CD4-positive, alpha-beta T cell treated with Interleukin-6 for 4 hours (primary cell): ENCODE results near the gene HNRNPF.

Source experiments
- DNase-seq: peaks from one replicate; pipeline ENCODE4 v3.0.0-alpha.2; 2020; ENCODE audit warnings: mixed read lengths

The HNRNPF gene

DNA sequence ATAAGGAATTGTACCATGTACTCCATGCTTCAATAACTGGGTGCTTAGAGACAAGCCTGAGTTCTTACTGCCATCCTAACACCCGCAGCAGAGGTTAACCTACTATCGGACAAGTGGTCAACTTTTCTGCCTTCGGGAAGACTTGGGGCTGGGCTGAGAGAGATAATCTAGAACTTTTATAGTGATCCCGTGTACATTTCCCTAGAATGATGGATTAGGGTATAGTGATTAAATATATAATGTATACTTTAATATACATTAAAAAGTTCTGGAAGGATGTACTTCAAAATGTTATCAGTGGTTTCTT, 12.2 kb upstream of the HNRNPF start:
- no peak for DNase-seq

DNA sequence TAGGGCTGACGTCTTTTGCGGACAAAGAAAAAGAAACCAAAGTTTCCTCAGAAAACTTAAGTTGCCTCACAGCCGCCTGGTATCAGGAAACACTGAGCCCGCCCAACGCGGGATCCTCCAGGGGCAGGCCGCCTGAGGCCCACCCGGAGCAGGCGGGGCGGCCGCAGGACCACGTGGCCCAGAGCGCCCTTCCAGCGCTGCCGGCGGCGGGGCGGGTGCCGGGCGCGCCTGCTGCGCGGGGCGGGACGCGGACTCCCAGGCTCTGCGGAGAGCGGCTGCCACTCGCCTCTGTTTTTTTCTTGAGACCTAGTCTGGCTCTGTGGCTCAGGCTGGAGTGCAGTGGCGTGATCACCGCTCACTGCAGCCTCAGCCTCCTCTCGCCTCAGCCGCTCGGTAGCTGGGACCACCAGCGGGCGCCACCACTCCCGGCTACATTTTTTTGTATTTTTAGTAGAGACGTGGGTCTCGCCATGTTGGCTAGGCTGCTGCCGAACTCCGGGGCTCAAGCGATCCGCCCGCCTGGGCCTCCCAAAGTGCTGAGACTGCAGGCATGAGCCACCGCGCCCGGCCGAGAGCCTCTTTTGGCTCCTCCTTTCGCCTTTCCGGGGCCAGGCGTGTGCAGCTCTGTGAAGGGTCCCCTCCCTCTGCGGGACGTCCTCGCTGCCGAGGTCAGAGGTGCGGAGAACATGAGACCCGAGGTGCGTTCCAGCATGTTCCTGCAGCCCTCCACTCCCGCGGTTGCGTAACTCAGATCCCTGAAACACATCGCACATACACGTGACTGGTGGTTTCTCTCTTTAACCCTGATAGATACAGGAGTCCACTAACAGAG, 11.6 kb upstream of the HNRNPF start:
- DNase-seq, result peak; percentile 82

DNA sequence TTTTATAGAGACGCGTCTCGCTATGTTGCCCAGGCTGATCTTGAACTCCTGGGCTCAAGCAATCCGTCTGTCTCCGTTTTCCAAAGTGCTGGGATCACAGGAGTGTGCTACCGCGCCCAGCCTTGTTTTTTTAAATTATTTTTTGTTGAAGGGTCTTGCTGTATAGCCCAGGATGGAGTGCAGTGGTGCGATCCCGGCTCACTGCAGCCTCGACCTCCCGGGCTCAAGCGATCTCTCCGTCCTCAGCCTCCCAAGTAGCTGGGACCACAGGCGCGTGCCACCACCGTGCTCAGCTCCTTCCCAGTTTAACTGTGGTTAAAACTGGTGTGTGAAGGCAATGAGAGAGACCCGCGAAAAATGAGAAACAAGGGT, 11.0 kb upstream of the HNRNPF start:
- no peak for DNase-seq

DNA sequence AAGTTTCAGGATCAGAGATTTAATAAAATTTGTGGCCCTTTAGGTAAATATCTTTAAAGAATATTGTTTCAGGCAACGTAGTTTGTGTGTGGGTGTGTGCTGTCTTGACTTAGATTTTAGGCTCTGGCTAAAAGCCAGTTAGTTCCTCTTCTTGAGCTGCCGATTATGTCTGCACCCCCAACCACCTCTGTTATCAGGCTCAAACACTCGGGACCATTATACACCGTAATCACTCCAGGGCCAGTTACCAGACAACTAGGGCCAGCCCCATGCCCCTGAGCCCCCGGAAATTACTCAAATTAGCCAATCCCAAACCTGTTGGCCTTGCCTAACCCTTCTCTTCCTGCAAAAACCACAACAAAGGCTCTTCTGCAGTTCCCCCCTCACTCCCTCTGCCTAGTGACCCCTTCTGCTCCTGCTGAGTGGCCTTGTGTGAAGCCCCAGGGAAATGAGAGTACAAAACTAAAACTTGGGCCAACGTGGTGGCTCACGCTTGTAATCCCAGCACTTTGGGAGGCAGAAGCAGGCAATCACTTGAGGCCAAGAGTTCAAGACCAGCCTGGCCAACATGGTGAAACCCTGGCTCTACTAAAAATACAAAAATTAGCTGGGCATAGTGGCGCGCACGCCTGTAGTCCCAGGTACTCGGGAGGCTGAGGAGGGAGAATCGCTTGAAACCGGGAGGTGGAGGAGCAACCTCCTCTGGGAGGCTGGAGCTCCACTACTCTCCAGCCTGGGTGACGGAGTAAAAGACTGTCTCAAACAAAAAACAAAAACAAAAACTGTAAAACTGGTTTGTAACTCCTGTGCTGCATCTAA, 9.2 kb upstream of the HNRNPF start:
- DNase-seq, result peak; percentile 43

DNA sequence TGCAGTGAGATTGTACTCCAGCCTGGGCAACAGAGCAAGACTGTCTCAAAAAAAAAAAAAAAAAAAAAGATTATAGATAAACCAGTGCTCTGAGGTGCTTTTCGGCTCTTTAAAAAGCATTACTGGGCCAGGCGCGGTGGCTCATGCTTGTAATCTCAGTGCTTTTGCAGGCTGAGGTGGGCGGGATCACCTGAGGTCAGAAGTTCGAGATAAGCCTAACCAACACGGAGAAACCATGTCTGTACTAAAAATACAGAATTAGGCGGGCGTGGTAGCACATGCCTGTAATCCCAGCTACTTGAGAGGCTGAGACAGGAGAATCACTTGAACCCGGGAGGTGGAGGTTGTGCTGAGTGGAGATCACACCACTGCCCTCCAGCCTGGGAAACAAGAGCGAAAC, 6.6 kb upstream of the HNRNPF start:
- DNase-seq, result no peak

DNA sequence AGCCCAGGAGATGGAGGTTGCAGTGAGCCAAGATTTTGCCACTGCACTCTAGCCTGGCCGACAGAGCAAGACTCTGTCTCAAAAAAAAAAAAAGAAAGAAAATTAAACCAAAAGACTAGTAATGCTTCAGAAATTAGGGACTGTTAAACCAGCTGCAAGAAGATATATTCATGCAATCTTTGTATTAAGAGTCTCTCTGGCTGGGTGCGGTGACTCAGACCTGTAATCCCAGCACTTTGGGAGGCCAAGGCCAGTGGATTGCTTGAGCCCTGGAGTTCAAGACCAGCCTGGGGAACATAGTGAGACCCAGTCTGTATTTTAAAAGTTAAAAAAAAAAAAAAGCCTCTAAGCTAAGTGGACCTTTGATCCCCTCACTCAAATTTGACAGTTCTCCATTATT, 2.5 kb upstream of the HNRNPF start:
- DNase-seq, result no peak

DNA sequence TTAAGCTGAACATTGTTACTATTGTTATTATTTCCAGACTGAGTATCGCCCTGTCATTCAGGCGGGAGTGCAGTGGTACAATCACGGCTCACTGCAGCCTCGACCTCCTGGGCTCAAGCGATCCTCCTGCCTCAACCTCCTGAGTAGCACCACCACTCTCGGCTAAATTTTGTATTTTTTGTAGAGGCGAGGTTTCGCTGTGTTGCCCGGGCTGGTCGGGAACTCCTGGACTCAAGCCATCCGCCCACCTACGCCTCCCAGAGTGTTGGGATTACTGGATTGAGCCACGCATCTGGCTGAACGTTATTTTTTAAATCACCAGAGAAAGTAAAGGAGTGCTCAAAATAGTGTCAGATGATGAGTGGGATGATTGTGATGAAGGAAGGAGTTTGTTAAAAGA, 1.4 kb upstream of the HNRNPF start:
- DNase-seq, result no peak

DNA sequence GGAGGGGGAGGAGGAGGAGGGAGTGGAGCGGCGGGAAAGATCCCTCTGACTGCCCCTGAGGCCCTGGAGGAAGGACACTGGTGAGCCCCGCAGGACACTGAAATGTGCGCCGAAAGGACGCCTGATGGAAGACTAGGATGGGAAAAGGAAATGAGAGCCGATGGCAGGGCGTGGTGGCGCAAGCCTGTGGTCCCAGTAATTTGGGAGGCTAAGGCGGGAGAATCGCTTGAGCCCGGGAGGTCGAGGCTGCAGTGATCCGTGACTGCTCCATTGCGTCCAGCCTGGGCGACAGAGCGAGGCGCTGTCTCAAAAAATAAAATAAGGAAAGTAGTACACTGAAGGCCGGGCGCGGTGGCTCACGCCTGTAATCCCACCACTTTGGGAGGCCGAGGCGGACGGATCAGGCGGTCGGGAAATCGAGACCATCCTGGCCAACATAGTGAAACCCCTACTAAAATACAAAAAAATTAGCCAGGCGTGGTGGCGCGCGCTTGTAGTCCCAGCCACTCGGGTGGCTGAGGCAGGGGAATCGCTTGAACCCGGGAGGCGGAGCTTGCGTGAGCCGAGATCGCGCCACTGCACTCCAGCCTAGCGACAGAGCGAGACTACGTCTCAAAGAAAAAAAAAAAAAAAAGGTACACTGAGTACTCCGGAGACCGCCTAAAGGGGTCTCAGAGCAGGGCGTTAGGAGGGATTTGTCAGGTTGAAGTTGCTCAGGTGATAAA, 561 bp upstream of the HNRNPF start:
- peak; percentile 71 for DNase-seq

DNA sequence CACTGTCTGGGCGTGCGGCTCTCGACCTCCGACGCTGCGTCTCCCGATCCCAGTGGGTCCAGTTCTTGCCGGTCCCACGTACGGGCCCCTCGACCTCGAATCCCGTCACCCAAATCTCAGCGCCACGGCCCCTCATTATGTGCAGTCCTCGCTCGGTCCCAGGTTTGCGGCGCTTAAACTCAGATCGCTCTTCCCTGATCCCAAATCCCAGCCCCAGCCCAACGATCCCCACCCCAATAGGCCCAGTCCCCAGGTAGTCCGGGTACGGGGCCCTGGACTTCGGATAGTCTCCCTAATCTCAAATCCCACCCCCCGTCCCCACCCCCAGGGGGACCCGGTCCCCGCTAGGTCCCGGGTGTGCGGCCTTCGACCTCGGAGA, 666 bp downstream of the HNRNPF start:
- DNase-seq, result no peak

DNA sequence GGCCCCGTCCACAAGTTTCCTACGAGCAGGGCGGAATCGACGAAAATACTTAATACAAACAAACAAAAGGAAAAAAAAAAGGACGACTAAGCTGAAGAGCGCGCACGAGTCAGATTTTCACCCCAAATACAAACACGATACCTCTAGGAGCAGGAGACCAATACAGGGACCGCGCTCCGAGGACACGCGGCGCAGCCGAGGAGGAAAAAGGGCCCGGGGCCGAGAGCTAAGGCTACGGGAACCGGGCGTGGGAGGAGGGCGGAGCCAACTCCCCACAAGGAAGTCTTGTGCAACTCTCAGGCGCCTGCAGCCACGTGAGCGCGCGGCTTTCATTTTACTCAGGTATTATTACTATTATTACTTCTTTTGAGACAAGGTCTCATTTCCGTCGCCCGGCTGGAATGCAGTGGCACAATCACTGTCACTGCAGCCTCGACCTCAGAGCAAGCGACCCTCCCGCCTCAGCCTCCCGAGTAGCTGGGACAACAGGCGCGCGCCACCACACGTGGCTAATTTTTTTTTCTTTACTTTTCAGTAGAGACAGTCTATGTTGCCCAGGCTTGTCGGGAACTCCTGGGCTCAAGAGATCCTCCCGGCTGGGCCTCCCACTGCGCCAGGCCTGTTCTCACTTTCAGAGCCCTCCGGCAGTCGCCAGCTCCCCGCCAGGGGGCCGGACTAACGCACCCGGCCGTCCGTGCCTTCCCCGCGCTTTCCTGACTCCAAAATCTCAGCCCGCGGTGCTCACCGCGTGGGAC, 1.2 kb downstream of the HNRNPF start:
- DNase-seq, result peak; percentile 89

DNA sequence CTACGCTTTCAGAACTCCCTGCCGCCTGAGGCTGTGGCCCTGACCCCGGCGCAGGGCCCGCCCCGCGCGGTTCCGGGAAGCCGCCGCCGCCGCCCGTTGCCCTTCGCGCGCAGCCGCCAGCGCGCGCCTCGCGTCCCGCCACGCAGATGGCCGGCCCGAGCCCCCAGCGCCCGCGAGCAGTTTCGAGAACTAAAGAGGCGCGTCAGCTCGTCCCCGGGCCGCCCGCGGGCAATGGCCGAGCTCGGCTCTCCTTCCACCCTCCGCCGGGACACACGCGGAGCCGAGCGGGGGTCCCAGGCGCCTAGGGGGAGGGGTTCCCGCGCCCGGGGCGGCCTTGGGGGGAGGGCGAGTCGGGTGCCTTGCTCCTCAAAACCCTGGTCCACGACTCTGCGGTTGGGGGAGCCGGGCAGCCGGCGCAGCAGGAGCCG, 1.8 kb downstream of the HNRNPF start:
- DNase-seq, result peak; percentile 57

DNA sequence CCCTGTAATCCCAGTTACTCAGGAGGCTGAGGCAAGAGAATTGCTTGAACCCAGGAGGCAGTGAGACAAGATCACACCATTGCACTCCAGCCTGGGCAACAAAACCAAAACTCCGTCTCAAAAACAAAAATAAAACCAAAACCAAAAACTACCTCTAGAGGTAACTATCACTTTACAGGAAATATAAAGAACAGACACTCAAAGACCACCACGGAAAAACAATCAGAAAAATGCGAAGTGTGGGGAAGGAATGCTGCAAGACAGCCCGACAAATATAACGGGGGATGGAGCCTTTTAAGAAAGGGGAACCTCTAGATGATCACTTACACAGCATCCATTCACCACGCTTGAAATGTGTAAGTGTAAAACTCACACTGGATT, 4.3 kb downstream of the HNRNPF start:
- no peak for DNase-seq

DNA sequence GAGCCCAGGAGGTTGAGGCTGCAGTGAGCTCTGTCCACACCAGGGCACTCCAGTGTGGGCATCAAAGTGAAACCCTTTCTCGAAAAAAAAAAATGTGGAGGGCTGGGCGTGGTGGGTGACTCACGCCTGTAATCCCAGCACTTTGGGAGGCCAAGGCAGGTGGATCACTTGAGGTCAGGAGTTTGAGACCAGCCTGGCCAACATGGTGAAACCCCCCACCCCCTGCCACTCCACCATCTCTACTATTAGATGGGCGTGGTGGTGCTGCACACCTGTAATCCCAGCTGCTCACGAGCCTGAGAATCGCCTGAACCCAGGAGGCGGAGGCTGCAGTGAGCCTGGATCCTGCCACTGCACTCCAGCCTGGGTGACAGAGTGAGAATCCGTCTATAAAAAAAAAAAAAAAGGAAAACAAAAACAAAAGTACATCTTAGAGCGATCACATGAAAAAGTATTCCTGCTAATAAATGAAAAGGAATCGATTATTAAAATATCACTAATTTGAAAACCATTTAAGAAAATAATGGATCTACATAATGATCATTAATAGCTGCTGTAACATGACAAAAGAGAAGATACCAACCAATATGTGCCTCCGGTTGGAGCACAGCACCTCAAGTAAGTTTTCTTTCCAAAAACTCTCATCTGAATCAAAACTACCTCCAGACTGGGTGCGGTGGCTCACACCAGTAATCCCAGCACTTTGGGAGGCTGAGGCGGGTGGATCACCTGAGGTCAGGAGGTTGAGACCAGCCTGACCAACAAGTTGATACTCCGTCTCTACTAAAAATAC, 4.9 kb downstream of the HNRNPF start:
- no peak for DNase-seq

DNA sequence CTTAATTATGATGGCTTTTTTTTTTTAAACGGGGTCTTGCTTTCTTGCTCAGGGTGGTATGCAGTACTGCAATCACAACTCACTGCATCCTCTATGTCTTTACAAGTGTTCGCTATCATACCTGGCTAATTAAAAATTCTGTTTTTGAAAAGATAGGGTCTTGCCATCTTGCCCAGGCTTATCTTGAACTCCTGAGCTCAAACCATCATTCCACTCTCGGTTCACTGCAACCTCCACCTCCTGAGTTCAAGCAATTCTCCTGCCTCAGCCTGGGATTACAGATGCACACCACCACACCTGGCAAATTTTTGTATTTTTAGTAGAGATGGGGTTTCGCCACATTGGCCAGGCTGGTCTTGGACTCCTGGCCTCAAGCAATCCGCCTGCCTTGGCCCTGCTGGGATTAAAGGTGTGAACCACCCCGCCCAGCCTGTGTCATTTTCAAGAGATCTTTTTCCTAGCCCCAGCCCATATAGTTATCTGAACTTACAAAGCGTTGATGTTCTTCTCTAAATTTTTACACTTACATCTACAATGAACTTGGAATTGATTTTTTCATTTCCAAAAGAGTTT, 6.0 kb downstream of the HNRNPF start:
- DNase-seq, result no peak

DNA sequence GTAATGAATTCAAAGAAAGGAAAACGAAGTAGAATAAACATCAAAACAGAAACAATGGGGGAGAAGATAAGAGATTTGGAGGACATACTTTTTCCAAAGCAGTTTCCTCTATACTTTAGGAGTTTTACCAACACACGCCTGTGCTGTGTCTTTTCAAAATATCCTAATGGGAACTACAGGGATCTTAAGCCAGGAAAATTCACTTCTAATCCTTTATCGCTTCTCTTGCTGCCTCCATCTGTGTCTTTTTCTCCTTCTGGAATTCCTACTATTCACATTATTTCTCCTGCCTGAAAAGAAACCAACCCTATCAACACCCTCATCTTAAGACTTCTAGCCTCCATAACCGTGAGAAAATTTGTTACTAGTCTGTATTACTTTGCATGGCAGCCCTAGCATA, 6.8 kb downstream of the HNRNPF start:
- no peak for DNase-seq

DNA sequence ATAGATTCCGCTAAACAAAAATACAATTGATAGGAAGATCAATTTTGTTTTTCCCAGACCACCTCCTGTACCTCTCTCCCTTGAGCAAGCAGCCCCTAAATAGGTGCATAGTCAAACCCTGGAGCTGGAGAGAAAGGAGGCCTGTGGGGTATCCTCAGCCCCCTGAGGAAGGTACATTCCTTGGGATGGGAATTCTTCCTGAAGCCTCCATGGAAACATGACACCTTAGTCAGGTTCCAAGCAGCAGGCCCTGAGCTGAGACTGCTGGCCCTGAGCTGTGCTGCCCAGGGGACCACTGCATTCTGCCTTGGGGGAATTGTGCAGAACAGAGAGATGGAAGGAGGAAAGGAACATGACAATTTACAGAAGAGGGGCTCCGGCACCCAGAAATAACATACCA, 7.4 kb downstream of the HNRNPF start:
- no peak for DNase-seq

DNA sequence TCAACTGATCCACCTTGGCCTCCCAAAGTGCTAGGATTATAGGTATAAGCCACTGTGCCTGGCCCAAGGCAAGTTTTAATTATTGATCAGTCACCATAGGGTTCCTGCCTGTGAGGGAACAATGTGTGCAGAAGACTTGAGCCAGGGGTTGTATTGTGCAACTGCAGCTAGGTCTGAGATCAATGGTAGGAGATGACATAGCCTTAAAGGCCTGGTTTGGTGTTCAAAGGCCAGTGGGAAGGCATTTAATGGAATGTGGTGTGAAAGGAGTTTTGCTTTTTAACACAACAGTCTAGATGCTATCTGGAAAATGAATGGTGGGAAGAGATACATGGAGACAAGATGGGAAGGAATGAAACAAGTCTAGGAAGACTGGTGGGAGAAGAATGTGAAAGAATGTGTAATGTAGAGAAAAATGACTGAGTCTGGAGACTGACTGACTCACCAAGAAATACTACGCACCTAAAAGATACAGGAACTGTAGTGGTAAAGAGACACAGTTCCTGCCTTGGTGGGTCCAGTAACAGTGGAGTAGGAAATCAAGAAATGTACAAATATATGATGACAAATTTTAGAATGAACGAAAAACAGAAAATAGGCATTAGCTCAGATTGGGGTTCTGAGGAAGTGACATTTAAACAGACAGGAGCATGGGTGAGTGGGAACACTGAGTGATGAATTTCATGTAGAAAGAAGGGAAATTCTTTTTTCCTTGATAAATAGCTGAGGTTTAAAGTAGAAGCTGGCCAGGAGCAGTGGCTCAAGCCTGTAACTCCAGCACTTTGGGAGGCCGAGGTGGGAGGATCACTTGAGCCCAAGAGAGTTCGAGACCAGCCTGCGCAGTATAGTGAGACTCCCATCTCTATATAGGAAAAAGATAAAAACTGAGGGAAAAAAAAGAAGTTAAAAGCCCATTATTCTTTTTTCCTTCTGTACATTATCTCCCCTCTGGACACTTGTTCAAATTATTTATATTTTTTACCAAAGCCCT, 9.4 kb downstream of the HNRNPF start:
- DNase-seq, result no peak

DNA sequence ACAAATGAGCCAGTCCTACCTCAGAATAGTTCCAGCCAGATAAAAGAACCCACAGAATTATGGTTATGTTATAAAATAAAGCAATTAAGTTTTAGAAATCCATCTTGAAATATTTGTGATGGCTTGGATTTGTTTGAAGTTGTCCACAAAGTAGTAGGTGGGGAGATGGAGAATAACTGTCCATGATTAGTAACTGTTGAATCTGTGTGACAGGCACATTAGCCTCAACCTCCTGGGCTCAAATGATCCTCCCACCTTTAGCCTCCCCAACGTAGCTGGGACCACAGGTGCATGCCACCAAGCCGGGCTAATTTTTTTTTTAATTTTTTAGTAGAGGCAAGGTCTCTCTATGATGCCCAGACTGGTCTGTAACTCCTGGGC, 10.1 kb downstream of the HNRNPF start:
- DNase-seq, result no peak

DNA sequence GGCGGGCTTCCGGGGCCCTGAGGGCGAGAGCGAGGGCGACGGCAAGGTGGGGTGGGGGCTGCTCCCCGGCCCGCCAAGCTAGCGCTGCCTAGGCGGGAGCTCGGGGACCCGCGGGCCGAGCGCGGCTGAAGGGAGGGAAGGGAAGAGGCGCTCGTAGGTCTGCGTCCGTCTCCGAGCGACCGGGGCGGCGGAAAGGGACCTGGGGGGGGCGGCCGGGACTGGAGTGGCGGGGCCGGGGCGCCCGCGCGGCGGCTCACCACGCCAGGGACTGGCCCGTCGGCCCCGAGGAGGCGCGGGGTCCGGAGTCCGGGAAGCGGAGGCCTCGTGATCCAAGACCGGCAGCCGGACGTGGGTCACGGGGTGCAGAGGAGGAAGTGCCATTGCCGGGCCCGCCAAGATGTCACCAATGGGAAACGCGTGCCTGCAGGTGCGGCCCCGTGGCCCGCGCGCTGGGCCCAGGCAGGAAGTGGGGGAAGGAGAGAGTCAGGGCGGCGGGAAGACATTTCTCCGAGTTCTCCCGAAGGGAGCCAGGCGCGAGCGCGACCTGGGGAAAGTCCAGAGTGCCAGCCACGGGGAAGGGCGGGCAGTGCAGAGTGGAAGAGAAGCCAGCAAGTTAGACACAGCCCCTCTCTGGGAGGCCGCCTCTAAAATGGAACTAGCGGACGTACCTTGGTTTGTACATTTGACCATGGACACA, 11.9 kb downstream of the HNRNPF start:
- peak; percentile 77 for DNase-seq
